NT2/D1 (cell line): ENCODE measurements around the gene ARSG.

ENCODE experiments used
- DNase-seq: peaks from one replicate; pipeline ENCODE4 v3.0.0-alpha.2; 2011; ENCODE audit warnings: low read depth, low spot score
- H3K27me3 ChIP-seq: 2 replicates; pipeline ENCODE4 v1.6.0; 2011; ENCODE audit warnings: mild to moderate bottlenecking; ENCODE audit not compliant: insufficient read length, insufficient read depth
- H3K36me3 ChIP-seq: 2 replicates; pipeline ENCODE4 v1.6.1; 2011; ENCODE audit warnings: mild to moderate bottlenecking, low read length, mixed read lengths; ENCODE audit not compliant: insufficient read depth, insufficient read length
- H3K4me1 ChIP-seq: 2 replicates; pipeline ENCODE4 v1.5.1; 2011; ENCODE audit not compliant: insufficient read depth, insufficient read length
- H3K4me3 ChIP-seq: 2 replicates; pipeline ENCODE4 v1.5.1; 2011; ENCODE audit warnings: low read depth; ENCODE audit not compliant: insufficient read length
- H3K9ac ChIP-seq: 2 replicates; pipeline ENCODE4 v1.6.0; 2011; ENCODE audit warnings: low read depth; ENCODE audit not compliant: insufficient read length
- H3K9me3 ChIP-seq: 2 replicates; pipeline ENCODE4 v1.5.1; 2011; ENCODE audit warnings: mild to moderate bottlenecking, low read length; ENCODE audit not compliant: insufficient read depth
- SUZ12 ChIP-seq: IDR thresholded peaks from 2 replicates; pipeline ENCODE4 v1.6.1; 2011; ENCODE audit not compliant: insufficient read length, insufficient read depth; ENCODE audit errors: extremely low read depth
- YY1 ChIP-seq: IDR thresholded peaks from 2 replicates; pipeline ENCODE4 v1.6.1; 2011; ENCODE audit not compliant: insufficient read length, insufficient read depth
- ZNF274 ChIP-seq: IDR thresholded peaks from 2 replicates; pipeline ENCODE4 v1.6.1; 2011; ENCODE audit warnings: mild to moderate bottlenecking, low read depth, low read length

The ARSG gene

GRCh38 chr17:68417317-68417716 lies 126.0 kb downstream of the ARSG start:
- H3K36me3 ChIP-seq = peaks cover 4% of the 10 kb centered on the region
- no peaks in the 10 kb centered on the region for H3K9me3 ChIP-seq
- H3K4me3 ChIP-seq = no peak overlapping the region
- no peak for DNase-seq
- H3K9ac ChIP-seq = no peak overlapping the region
- TF ChIP-seq ZNF274 (no peak), SUZ12 (no peak), YY1 (no peak)
- no peaks in the 10 kb centered on the region for H3K4me1 ChIP-seq
- H3K27me3 ChIP-seq = no peaks in the 10 kb centered on the region

GRCh38 chr17:68418876-68419275 lies 127.6 kb downstream of the ARSG start:
- no peak overlapping the region for H3K9ac ChIP-seq
- DNase-seq = no peak
- no peaks in the 10 kb centered on the region for H3K27me3 ChIP-seq
- H3K4me1 ChIP-seq = no peaks in the 10 kb centered on the region
- H3K4me3 ChIP-seq = no peak overlapping the region
- peaks cover 6% of the 10 kb centered on the region for H3K36me3 ChIP-seq
- no peaks in the 10 kb centered on the region for H3K9me3 ChIP-seq
- TF ChIP-seq ZNF274 = no peak
- no peak for TF ChIP-seq YY1
- TF ChIP-seq SUZ12 = no peak

- Histone ChIP-seq H3K9me3 (no peaks in the 10 kb centered on the region), H3K4me3 (no peak overlapping the region), H3K27me3 (no peaks in the 10 kb centered on the region), H3K9ac (no peak overlapping the region), H3K36me3 (peaks cover 6% of the 10 kb centered on the region), H3K4me1 (no peaks in the 10 kb centered on the region)
- DNase-seq = no peak
- TF ChIP-seq SUZ12 (no peak), YY1 (no peak), ZNF274 (no peak)
These were observed 128.8 kb downstream of the ARSG start for GRCh38 chr17:68420065-68420464.

GRCh38 chr17:68421486-68421885 lies 130.2 kb downstream of the ARSG start:
- Histone ChIP-seq H3K9ac (no peak overlapping the region), H3K4me3 (no peak overlapping the region), H3K4me1 (no peaks in the 10 kb centered on the region), H3K27me3 (no peaks in the 10 kb centered on the region), H3K9me3 (no peaks in the 10 kb centered on the region), H3K36me3 (peaks cover 6% of the 10 kb centered on the region)
- TF ChIP-seq SUZ12 (no peak), YY1 (no peak), ZNF274 (no peak)
- no peak for DNase-seq

- Histone ChIP-seq H3K4me3 (no peak overlapping the region), H3K36me3 (peaks cover 6% of the 10 kb centered on the region), H3K9ac (no peak overlapping the region), H3K9me3 (no peaks in the 10 kb centered on the region), H3K27me3 (no peaks in the 10 kb centered on the region), H3K4me1 (no peaks in the 10 kb centered on the region)
- DNase-seq = no peak
- no peak for TF ChIP-seq YY1
- no peak for TF ChIP-seq SUZ12
- TF ChIP-seq ZNF274 = no peak
These were observed 131.5 kb downstream of the ARSG start for GRCh38 chr17:68422821-68423220.

GRCh38 chr17:68423251-68423650 lies 132.0 kb downstream of the ARSG start:
- TF ChIP-seq SUZ12 (no peak), ZNF274 (no peak)
- Histone ChIP-seq H3K9me3 (no peaks in the 10 kb centered on the region), H3K27me3 (no peaks in the 10 kb centered on the region), H3K36me3 (peaks cover 6% of the 10 kb centered on the region), H3K4me1 (no peaks in the 10 kb centered on the region), H3K9ac (no peak overlapping the region), H3K4me3 (no peak overlapping the region)
- DNase-seq = no peak

GRCh38 chr17:68424203-68424602 lies 132.9 kb downstream of the ARSG start:
- no peaks in the 10 kb centered on the region for H3K9me3 ChIP-seq
- no peak overlapping the region for H3K9ac ChIP-seq
- no peak overlapping the region for H3K4me3 ChIP-seq
- no peaks in the 10 kb centered on the region for H3K4me1 ChIP-seq
- peaks cover 6% of the 10 kb centered on the region for H3K36me3 ChIP-seq
- TF ChIP-seq ZNF274 (no peak), YY1 (no peak), SUZ12 (no peak)
- no peaks in the 10 kb centered on the region for H3K27me3 ChIP-seq
- DNase-seq = no peak

- H3K9me3 ChIP-seq = no peaks in the 10 kb centered on the region
- no peak for DNase-seq
- H3K4me3 ChIP-seq = no peak overlapping the region
- no peaks in the 10 kb centered on the region for H3K27me3 ChIP-seq
- H3K4me1 ChIP-seq = no peaks in the 10 kb centered on the region
- H3K9ac ChIP-seq = no peak overlapping the region
- peaks cover 7% of the 10 kb centered on the region for H3K36me3 ChIP-seq
- TF ChIP-seq YY1 (no peak), SUZ12 (no peak), ZNF274 (no peak)
These were observed 133.6 kb downstream of the ARSG start for GRCh38 chr17:68424861-68425260.
